ENCODE data around the gene CRTAP.

The CRTAP gene

DNA sequence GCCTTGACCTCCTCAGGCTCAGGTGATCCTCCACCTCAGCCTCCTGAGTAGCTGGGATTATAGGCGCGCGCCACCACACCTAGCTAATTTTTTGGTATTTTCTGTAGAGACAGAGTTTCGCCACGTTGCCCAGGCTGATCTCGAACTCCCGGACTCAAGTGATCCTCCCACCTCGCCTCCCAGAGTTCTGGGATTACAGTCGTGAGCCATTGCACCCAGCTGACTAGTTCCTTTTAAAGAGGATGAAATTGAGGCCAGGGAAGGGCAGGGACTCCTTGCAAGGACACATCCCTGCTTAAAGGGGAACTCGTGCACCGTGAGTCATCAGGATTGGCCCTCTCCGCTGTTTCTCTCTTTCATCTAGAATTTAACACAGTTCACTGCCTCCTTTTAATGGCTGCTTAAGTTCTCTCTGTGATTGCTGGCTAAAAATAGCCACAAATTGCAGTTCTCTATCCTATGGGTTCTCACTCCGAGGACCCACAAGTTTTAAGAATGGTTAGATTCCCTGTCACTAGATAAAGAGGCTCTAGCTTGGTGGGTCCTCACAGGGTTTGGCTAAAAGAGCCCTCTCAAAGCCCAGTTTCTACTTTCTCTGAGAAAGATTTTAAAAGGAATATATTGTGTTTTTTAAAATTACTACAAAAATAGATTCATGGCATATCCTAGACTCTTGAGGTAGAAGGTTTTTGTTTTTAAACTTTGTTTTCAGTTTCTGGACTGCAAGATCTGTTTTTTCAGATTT, 1.4 kb downstream of the CRTAP start:
- TF ChIP-seq, protein P1, sequence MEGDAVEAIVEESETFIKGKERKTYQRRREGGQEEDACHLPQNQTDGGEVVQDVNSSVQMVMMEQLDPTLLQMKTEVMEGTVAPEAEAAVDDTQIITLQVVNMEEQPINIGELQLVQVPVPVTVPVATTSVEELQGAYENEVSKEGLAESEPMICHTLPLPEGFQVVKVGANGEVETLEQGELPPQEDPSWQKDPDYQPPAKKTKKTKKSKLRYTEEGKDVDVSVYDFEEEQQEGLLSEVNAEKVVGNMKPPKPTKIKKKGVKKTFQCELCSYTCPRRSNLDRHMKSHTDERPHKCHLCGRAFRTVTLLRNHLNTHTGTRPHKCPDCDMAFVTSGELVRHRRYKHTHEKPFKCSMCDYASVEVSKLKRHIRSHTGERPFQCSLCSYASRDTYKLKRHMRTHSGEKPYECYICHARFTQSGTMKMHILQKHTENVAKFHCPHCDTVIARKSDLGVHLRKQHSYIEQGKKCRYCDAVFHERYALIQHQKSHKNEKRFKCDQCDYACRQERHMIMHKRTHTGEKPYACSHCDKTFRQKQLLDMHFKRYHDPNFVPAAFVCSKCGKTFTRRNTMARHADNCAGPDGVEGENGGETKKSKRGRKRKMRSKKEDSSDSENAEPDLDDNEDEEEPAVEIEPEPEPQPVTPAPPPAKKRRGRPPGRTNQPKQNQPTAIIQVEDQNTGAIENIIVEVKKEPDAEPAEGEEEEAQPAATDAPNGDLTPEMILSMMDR (IDR thresholded peaks at IDR 0.05), result no peak
- TF ChIP-seq ZFX (IDR thresholded peaks at IDR 0.05; ENCODE audit: borderline replicate concordance), result no peak
- peak overlapping the region; percentile 81; the same call in 1 of the 2 replicates for H3K27ac ChIP-seq

DNA sequence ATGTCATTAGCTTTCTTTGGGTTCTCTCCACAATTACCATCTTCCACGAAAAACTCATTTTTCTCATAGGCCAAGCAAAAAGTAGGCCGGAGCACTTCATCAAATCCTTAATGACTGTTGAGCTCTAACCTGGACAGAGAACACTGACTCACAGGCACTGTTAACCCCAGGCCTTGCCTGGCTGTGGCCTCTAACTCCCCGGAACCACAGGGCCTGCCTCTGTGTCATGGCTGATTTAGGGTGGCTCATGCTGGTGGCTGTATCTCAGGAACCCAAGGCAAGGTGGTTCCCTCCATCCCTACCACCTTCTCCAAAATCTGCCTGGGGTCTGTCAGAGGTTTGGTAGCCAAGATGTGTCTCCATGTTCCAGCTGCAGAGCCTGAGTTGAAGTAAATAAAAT, 3.6 kb downstream of the CRTAP start:
- TF ChIP-seq ZFX (IDR thresholded peaks at IDR 0.05; ENCODE audit: borderline replicate concordance), result no peak
- TF ChIP-seq, protein P1 (IDR thresholded peaks at IDR 0.05), result no peak
- H3K27ac ChIP-seq, result no peak overlapping the region

DNA sequence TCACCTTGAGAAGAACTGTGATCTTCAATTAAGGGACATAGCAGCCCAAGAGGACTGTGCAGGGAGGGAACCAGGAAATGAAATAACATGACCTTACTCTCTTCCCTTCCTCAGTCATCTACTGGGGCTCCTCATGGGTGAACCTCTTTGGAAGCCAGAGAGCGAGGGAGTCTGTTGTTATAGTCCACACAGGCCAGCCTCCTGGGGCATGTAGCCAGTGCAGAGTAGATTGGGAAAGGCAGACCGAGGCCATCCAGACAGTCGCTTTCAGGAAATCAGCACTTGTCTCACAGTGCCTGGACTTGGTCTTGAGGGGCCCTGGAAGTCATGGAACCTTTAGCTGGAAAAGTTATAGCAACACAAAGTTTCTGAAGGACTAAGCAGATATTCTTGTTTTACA, 6.1 kb downstream of the CRTAP start:
- H3K27ac ChIP-seq, result no peak overlapping the region
- TF ChIP-seq, protein P1 (IDR thresholded peaks at IDR 0.05), result no peak
- no peak for TF ChIP-seq ZFX (IDR thresholded peaks at IDR 0.05; ENCODE audit: borderline replicate concordance)

DNA sequence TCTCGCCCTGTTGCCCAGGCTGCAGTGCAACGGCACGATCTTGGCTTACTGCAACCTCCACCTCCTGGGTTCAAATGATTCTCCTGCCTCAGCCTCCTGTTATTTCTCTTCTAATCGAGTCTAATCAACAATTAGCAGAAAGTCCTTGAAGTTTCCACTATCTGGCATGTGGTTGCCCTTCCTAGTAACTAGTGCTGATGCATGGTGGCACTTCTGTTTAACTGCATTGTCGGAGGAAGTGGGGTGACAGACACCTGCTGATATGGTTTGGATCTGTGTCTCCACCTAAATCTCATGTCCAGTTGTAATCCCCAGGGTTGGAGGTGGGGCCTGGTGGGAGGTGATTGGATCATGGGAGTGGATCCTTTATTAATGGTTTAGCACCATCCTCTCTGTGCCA, 9.2 kb downstream of the CRTAP start:
- no peak overlapping the region for H3K27ac ChIP-seq
- TF ChIP-seq, protein P1 (IDR thresholded peaks at IDR 0.05), result no peak
- no peak for TF ChIP-seq ZFX (IDR thresholded peaks at IDR 0.05; ENCODE audit: borderline replicate concordance)

DNA sequence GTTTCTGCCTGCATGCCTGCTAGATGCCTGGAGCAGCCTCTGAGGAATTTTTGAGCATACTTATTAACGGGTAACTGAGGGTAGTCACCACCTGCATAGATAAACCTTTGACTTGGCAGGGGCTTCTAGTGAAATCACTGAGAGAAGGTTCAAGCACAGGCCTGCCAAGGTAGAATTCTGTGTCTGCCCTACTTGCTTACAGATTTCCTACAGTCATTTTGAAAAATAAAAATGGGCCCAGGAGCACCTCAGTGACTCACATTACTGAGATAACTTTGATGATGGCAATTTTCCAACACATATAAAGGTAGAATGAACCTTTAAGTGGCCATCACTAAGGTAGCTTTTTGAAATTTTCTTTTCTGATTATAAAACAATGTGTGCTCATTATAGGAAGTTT, 10.8 kb downstream of the CRTAP start:
- no peak for TF ChIP-seq ZFX (IDR thresholded peaks at IDR 0.05; ENCODE audit: borderline replicate concordance)
- TF ChIP-seq, protein P1 (IDR thresholded peaks at IDR 0.05), result no peak

DNA sequence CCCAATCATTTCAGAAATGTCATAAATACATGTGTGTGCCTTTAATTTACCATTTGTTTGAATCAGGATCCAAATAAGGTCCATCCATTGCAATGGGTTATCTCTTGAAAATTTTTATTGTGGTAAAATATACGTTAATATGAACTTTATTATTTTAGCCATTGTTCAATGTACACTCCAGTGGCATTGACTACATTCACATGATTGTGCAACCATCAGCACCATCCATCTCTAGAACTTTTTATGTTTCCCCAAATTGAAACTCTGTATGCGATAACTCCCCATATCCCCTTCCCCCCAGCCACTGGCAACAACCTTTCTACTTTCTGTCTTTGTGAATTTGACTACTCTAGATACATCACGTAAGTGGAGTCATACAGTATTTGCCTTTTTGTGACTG, 12.0 kb downstream of the CRTAP start:
- no peak overlapping the region for H3K27ac ChIP-seq
- no peak for TF ChIP-seq ZFX (IDR thresholded peaks at IDR 0.05; ENCODE audit: borderline replicate concordance)
- TF ChIP-seq, protein P1 (IDR thresholded peaks at IDR 0.05), result no peak

More for the DNA sequence above, 10.8 kb downstream of the CRTAP start:
- H3K27ac ChIP-seq, result no peak overlapping the region

DNA sequence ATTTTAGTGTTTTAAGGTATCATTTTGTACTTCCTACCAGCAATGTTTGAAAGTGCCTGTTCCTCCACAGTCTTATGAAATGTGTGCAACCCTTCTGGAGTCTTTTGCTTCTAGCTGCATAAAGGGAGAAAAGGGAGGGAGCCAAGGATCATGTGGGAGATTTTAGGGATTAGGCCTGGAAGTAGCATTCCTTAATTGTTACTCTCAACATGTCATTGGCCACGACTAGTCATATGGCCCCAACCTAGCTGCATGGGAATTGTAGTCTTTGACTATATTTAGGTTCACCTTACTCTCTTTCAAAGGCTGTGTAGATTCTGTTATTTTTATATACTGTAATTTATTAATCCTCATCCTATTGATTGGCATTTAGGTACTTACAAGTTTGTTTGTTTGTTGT, 14.9 kb downstream of the CRTAP start:
- H3K27ac ChIP-seq, result no peak overlapping the region
- TF ChIP-seq ZFX (IDR thresholded peaks at IDR 0.05; ENCODE audit: borderline replicate concordance), result no peak
- TF ChIP-seq, protein P1 (IDR thresholded peaks at IDR 0.05), result no peak

Data from 22Rv1 (cell line).